IMR-90 (cell line): ENCODE measurements around the gene CCSER1.

Source experiments
- BHLHE40 ChIP-seq: fragments of 150-350 bp; IDR thresholded peaks from 2 replicates; pipeline ENCODE4 v1.6.1; 2016; ENCODE audit warnings: mild to moderate bottlenecking, low read depth, low read length
- CEBPB ChIP-seq: IDR thresholded peaks from 2 replicates; pipeline ENCODE4 v1.6.1; 2012; ENCODE audit warnings: low read depth, low read length, improper control_type of control experiment
- CHD1 ChIP-seq: IDR thresholded peaks from 2 replicates; pipeline ENCODE4 v1.6.1; 2012; ENCODE audit warnings: low read depth, low read length, improper control_type of control experiment
- FOS ChIP-seq: fragments of 150-350 bp; IDR thresholded peaks from 2 replicates; pipeline ENCODE4 v1.6.1; 2016; ENCODE audit warnings: low read depth, low read length
- MAFK ChIP-seq: IDR thresholded peaks from 2 replicates; pipeline ENCODE4 v1.6.1; 2012; ENCODE audit warnings: low read depth, low read length, improper control_type of control experiment
- MAZ ChIP-seq: IDR thresholded peaks from 2 replicates; pipeline ENCODE4 v1.6.1; 2012; ENCODE audit warnings: low read depth, mild to moderate bottlenecking, low read length, improper control_type of control experiment, moderate library complexity, borderline replicate concordance
- POLR2A ChIP-seq: IDR thresholded peaks from 2 replicates; pipeline ENCODE4 v1.6.1; 2012; ENCODE audit warnings: mild to moderate bottlenecking, low read depth, low read length
- RAD21 ChIP-seq: IDR thresholded peaks from 2 replicates; pipeline ENCODE4 v1.6.1; 2012; ENCODE audit warnings: low read length, improper control_type of control experiment
- RCOR1 ChIP-seq: IDR thresholded peaks from 2 replicates; pipeline ENCODE4 v1.6.1; 2012; ENCODE audit warnings: mild to moderate bottlenecking, low read length, improper control_type of control experiment; ENCODE audit not compliant: insufficient replicate concordance
- RFX5 ChIP-seq: IDR thresholded peaks from 2 replicates; pipeline ENCODE4 v1.8.0; 2012; ENCODE audit warnings: low read depth, mild to moderate bottlenecking, low read length, moderate library complexity
- SMC3 ChIP-seq: fragments of 150-350 bp; IDR thresholded peaks from 2 replicates; pipeline ENCODE4 v1.6.1; 2016; ENCODE audit warnings: low read depth, mild to moderate bottlenecking, antibody characterized with exemption, low read length, moderate library complexity
- TF ChIP-seq, protein P1 (sequence below): conservative IDR thresholded peaks from 2 replicates; pipeline ENCODE4 v1.5.1; 2012; ENCODE audit warnings: mild to moderate bottlenecking, low read depth, low read length, improper control_type of control experiment
- TF ChIP-seq, protein P2 (sequence below): fragments of 150-350 bp; IDR thresholded peaks from 2 replicates; pipeline ENCODE4 v1.6.1; 2016; ENCODE audit warnings: low read depth, mild to moderate bottlenecking, low read length, moderate library complexity, borderline replicate concordance
- TF ChIP-seq, protein P3 (sequence below): fragments of 150-350 bp; IDR thresholded peaks from 2 replicates; pipeline ENCODE4 v1.6.1; 2017; ENCODE audit warnings: mild to moderate bottlenecking, antibody characterized with exemption, low read length, low read depth

- TF ChIP-seq, protein P1, sequence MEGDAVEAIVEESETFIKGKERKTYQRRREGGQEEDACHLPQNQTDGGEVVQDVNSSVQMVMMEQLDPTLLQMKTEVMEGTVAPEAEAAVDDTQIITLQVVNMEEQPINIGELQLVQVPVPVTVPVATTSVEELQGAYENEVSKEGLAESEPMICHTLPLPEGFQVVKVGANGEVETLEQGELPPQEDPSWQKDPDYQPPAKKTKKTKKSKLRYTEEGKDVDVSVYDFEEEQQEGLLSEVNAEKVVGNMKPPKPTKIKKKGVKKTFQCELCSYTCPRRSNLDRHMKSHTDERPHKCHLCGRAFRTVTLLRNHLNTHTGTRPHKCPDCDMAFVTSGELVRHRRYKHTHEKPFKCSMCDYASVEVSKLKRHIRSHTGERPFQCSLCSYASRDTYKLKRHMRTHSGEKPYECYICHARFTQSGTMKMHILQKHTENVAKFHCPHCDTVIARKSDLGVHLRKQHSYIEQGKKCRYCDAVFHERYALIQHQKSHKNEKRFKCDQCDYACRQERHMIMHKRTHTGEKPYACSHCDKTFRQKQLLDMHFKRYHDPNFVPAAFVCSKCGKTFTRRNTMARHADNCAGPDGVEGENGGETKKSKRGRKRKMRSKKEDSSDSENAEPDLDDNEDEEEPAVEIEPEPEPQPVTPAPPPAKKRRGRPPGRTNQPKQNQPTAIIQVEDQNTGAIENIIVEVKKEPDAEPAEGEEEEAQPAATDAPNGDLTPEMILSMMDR = no peak
- no peak for TF ChIP-seq MAZ
- no peak for TF ChIP-seq POLR2A
- no peak for TF ChIP-seq SMC3
- TF ChIP-seq FOS = no peak
- no peak for TF ChIP-seq CHD1
- no peak for TF ChIP-seq MAFK
- TF ChIP-seq RCOR1 = no peak
- TF ChIP-seq BHLHE40 = no peak
- TF ChIP-seq CEBPB = no peak
- TF ChIP-seq, protein P2, sequence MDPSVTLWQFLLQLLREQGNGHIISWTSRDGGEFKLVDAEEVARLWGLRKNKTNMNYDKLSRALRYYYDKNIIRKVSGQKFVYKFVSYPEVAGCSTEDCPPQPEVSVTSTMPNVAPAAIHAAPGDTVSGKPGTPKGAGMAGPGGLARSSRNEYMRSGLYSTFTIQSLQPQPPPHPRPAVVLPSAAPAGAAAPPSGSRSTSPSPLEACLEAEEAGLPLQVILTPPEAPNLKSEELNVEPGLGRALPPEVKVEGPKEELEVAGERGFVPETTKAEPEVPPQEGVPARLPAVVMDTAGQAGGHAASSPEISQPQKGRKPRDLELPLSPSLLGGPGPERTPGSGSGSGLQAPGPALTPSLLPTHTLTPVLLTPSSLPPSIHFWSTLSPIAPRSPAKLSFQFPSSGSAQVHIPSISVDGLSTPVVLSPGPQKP = no peak
- TF ChIP-seq RAD21 = no peak
- no peak for TF ChIP-seq RFX5
- TF ChIP-seq, protein P3, sequence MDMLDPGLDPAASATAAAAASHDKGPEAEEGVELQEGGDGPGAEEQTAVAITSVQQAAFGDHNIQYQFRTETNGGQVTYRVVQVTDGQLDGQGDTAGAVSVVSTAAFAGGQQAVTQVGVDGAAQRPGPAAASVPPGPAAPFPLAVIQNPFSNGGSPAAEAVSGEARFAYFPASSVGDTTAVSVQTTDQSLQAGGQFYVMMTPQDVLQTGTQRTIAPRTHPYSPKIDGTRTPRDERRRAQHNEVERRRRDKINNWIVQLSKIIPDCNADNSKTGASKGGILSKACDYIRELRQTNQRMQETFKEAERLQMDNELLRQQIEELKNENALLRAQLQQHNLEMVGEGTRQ = no peak
Measured at GRCh38 chr4:90621080-90621479, 493.9 kb downstream of the CCSER1 start.
